Endometrial microvascular endothelial cells (primary cell): ENCODE results near the gene OR6B2. TPM values are rescaled to one million over a fixed set of nuclear protein-coding genes. Genes with fewer than 3 reads are reported as not detected.
"Not testable (repeated sequence)": the region's sequence is repeated elsewhere in the genome, so short reads cannot be mapped to it uniquely, and the experiment has no call there.

ENCODE experiments used
- in situ Hi-C: cut with HindIII; loops from 2 replicates; pipeline ENCODE4 v1.10.0; 2017; ENCODE audit warnings: low sequenced_read_pairs, low pct_unique_long_range_greater_than_20kb; ENCODE audit errors: inconsistent ontology term
- total RNA-seq: library from RNA; depleted of rRNA; stranded (reverse); fragments of >200 nt; gene quantifications from one replicate; pipeline ENCODE4 v1.2.3, GENCODE V29; 2015; ENCODE audit errors: inconsistent ontology term

Gene OR6B2
- not detected for total RNA-seq

DNA sequence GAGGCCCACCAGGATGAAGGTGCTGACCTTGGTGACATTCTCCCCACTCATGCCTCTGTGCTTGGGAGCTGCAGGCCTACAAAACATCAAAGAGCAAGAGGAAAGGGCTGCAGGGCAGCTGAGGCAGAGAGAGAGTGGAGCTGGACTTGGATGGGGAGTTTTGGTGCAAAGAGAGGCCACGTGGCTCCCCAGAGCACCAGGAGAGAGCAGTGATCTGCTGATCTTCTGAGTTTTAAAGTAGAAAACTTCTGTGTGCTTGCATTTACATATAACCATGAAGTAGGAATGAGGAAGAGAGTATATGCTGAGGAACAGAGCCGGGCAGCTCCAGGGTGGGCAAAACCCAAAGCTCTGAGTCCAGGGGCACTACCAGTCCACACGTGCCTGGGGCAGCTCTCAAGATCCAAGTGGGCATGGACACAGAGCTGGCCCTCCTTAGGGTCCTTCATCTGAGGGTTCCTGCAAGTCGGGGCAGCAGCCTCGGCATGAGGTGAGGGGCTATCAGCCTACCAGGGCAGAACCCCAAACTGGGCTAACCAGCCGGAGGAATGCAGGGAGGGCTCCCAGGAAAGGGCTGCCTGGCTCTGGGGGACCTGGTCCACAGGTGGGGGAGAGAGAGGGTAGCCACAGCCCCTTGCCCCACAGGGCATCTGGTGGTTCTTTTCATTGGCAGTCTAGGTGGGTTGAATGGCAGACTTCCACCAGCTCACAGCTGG, at the start of gene OR6B2:
Gene OR6B2, minus strand, starts transcription at position 51 of the 716 bp plus-strand sequence. Its CDS starts 0 bp downstream, at position 51.
- in situ Hi-C loops, result no loop called here

DNA sequence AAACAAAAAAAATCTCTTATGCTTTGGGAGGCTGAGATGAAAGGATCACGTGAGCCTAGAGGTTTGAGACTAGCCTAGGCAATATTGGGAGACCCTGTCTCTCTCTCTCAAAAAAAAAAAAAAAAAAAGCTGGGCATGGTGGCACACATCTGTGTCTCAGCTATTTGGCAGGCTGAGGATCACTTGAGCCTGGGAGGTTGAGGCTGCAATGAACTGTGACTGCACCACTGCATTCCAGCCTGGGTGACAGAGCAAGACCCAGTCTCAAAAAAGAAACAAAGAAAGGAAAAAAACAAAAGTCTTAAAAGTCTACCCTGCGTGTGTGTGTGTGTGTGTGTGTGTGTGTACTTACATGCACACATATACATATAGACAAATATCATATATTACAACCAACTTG, 48.4 kb upstream of the OR6B2 start:
- in situ Hi-C loops, result no loop called here

DNA sequence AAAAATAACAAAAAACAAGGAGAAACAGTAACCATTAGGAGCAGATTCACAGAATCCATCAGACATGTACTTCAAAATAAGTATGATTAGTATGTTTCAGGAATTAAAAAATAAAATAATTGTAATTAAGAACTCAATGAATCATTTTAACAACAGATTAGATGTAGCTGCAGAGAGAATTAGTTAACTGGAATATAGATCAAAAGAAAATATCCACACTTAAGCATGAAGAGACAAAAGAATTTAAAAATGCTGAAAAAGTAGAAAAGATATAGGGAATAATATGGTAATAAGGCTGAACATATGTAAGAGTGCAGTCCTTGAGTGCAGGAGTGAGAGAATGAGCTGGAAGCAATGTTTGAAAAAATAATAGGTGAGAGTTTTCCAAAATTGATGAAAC, 47.2 kb upstream of the OR6B2 start:
- in situ Hi-C loops, result no loop called here

DNA sequence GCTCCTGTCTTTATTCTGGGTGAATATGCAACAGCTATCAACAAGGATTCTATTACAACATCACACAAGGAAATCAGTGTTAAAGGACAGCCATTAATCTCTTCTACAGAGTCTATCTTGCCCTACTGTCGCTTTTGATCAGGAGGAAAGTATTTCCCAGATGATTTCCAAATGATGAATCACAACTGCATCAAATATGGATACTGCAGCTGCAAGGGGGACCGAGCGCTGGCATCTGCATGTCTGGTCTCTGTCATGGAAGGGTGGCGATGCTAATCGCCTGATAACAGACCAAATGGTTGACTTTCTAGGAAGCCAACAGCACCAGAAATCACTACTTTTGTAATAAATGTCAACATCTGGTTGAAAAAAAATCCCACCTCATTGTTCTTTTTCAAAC, 44.3 kb upstream of the OR6B2 start:
- in situ Hi-C loops, result no loop called here

DNA sequence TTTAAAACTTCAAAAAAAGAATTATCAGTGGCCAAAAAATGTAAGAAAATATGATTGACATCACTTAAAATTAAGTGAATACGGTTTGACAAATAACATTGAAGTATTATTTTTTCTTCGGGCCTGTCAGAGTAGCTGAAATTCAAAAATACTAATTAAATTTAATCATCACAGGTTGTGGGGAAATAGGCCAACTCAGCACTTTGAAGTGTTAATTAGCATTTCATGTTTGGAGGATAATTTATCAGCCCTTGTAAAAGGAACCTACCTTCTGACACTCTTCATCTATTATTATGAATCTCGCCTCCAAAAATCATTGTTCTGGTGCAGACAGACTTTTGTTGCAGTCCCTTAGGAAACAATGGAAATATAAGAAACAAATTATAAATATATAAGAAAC, 40.7 kb upstream of the OR6B2 start:
- in situ Hi-C loops, result no loop called here

DNA sequence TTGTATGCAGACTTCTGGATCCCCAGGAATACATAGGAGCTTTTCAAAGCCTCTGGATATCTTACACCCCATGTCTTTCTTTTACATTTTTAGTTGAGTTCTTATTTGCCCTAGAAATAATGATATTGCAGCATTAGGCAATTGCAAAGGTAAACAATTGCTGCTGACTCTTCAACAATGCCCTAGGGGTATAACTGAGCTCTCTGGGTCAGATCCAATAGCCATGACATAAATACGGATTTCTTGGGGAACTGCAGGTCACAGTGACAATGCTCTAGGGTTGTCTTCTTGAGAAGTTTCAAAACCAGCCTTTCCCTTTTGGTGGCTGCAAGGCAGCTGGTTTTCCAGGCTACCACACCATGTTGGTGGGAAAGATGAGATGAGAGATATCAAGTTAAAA, 39.6 kb upstream of the OR6B2 start:
- in situ Hi-C loops, result no loop called here

DNA sequence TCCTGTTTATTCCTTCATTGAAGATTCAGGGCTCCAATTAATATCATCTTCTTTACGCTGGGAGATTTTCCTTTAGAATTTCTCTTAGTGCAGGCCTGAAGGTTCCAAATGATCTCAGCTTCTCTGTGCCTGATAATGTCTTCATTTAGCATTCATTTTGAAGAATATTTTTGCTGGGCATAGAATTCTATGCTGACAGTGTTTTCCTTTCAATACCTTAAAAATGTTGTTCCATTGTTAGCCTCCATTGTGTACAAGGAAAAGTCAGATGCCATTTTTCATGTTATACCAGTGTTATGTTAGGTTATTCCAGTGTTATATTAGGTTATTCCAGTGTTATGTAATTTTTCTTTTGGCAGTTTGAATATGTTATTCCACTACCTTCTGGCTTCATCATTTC, 38.0 kb upstream of the OR6B2 start:
- in situ Hi-C loops, result no loop called here

DNA sequence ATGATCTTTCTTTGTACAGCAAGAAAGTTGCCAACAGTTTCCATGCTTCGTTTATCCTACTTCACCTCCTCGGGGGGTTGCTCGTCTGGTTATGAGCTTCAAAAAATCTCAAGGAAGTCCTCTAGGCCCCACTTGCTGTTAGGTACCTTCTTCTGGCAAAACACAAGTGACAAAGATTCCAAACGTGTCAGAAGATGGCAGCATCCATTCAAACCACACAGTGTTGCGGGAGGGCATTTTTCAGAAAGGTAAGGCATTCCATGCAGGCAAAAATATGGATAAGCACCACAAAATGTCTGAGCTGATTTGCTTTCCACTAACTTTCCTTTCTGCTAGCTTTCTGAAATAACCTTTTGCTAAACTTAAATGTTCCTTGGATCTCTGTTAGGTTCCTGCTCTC, 36.3 kb upstream of the OR6B2 start:
- in situ Hi-C loops, result no loop called here

DNA sequence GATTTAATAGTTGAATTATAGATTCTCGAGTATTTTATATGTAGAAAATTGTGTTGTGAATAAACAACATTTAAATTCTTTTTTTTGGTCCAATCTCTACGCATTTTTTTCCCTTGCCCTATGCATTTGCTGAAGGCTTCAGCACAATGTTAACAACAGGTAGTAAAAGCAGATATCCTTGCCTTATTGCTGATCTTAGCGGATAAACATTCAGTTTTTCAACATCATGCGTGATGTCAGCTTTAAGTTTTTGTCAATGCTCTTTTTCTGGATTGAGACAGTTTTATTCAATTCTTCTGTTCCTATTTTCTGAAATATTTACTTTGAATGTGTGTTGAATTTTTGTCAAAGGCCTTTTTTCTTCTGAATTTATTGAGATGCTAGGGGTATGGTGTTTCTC, 34.7 kb upstream of the OR6B2 start:
- in situ Hi-C loops, result no loop called here

DNA sequence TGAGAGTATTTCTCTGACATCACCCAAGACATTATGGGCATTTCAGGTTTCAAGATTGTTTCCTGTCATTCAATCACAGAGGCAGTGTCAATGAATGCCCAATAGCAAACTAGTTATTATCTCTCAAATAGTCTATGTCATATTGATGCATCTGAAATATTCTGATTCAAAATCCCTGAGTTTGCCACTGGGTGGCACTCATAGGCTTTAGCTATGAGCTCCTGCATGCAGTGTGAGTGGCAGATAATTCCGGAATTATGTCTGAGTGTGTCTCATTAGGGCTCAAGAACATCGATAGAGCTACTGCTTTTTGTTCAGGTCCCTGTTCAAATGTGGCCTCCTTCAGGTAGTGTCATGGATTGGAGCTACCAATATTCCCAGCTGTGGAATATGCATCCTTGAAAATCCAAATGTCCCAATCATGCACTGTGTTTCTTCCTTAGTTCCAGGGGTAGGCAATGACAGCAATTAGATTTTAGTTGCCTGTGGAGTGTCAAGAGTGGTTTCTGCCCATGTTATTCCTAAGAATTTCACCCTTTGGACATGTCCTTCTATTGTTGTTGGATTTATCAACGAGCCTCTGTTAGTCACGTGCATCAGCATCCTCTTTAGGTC, 30.9 kb upstream of the OR6B2 start:
- in situ Hi-C loops, result no loop called here

DNA sequence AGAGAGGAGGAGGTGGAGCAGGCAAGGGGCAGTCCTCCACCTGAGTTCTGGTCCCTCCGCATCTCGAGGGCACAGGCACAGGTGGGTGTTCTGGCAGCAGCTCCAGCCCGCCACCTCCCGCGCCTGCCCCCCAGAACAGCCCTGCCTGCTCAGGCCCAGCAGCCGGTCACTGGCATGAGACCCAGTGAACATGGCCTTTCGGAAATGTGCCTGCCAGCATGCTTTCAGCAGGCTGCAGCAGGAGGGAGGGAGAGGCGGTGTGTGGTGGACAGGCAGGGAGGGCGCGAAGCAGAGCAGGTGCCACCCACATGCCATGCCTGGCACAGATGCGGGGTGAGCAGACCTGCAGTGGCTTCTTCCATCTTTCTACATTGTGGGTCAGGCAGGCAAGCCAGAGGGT, 26.4 kb upstream of the OR6B2 start:
- in situ Hi-C loops, result no loop called here

DNA sequence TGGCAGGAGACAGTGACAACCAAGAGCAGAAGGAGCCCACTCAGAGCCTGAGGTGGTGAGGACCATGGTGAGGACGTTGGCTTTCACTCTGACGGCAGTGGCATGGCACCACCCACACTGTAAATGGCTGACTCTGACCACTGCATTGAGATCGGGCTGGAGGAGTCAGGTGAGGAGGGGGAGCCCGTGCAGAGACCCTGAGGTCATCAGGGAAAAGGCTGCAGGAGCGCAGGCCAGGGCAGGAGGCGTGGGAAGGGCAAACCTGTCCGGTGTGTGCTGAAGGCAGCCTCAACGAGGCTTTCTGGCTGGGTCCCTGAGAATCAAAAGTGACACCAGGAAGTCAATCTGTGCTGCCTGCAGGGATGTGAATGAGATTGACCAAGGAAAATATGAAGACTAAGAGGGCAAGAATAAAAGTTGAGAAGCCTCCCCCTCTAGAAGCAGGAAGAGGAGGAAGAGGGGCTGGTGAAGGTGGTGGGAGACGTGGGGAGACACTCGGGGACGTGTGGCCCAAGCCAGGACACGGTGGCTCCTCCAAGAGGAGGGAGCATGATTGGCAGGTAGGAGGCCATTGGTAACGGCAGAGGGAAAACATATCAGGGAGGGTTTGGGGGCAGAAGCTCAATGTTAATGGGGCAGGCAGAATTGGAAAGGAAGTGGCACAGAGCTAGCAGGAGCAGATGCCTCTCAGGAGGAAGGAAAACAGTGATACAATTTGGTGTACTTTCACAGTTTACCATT, 25.1 kb upstream of the OR6B2 start:
- in situ Hi-C loops, result no loop called here

DNA sequence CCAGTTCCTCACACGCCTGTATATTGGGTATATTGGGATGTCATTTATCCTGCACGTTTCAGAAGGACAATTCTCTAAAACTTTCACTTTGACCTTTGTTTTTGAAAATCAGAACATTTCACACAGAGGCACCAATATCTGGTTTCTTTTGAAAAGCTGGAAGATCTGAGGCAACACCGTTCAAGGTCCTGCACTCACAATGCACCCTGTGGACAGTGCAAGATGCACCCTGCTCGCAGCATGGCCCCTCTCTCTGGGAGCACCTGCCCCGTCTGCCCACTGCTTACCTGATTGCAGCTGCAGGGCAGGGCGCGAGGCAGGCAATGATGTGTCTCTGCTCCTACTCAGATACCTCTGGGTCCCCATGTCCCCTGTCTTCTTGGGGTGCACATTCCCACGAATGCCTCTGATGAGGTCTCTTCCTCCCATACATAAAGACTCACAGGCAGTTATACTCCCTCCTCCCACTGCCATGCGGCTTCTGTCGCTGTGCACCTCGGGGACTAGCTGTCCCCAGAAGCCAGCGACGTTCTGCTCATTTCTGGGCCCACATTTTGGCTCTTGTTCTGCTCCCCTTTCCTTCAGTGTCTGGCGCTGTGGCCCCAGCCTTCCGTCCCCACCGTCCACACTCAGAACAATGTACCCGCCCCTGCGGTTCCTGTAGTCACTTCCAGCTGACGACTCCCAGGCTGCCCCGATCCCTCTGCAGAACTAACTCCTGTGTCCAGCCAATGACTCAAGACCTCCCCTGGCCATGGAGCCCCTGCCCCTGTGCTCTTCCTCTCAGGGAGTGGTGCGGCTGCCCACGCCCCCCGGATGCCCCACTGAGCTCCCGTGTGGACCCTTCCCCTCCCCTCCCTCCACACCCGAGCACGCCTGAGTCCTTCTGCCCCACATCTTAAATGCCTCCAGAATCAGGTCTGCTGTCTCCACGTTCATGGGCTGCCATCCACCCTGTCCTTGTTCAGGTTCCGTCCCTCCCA, 23.2 kb upstream of the OR6B2 start, which contains the start of gene OR6B3:
Gene OR6B3, minus strand, starts transcription at position 349 of the 983 bp plus-strand sequence.
- in situ Hi-C loops, result no loop called here

DNA sequence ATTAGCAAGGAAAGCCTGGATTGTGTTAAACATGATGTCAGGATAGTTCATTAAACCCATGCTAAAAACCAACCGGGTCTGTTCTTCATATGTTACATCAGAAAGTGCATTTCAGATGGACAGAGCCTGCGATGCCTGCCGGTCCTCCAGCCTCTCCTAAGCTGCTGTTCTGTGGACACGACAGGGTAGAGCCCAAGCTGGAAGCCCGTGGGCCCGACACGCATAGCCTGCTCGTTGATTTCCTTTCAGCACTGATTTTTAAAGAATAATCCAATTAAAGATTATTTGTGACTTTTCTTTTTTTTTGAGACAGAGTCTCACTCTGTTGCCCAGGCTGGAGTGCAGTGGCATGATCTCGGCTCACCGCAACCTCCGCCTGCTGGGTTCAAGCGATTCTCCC, 22.3 kb upstream of the OR6B2 start:
- in situ Hi-C loops, result no loop called here

DNA sequence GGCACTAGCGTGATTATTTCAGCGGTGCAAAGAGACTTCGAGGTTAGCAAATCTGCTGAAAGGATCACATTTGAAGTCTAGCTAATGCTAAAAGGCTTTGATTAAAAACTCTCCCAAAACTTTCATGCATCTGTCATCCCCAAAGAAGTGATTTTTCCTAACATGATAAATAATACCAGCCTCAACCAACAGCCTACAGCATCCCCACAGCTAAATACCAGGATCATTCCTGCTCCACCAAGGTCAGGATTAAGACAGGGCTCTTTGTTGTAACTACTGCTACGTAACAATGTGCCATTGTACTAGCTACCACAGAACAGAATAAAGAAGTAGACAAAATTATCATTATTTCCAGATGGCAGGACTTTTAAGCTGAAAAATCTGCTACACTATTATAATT, 21.5 kb upstream of the OR6B2 start:
- in situ Hi-C loops, result no loop called here

DNA sequence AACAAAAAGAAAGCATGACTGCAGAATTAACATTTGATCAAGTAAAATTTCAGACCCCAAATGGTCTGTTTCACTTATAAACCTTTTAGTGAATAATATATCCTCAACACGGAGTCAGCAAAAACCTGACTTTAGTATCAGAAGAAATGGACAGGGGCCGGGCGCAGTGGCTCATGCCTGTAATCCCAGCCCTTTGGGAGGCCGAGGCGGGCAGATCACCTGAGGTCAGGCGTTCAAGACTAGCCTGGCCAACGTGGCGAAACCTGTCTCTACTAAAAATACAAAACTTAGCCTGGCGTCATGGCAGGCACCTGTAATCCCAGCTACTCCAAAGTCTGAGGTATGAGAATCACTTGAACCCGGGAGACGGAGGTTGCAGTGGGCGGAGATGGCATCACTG, 20.0 kb upstream of the OR6B2 start:
- in situ Hi-C loops, result no loop called here

DNA sequence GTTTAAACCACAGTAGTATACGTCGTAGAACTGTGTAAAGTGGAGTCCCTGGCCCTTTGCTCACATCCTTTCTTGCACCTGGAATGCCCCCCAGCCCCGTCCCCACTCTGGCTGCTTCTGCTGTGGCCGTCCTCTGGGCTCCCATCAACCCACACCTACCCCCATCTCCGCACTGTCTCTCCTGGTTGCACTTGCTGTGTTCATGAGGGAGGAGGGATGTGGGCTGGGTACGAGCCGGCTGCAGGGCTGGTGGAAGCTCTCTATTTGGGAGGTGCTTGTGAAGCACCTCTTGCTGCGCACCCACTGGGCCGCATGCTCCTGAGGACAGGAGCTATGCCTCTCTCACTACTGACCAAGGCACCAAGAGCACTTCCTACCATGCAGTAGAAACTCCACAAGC, 18.0 kb upstream of the OR6B2 start:
- in situ Hi-C loops, result no loop called here

DNA sequence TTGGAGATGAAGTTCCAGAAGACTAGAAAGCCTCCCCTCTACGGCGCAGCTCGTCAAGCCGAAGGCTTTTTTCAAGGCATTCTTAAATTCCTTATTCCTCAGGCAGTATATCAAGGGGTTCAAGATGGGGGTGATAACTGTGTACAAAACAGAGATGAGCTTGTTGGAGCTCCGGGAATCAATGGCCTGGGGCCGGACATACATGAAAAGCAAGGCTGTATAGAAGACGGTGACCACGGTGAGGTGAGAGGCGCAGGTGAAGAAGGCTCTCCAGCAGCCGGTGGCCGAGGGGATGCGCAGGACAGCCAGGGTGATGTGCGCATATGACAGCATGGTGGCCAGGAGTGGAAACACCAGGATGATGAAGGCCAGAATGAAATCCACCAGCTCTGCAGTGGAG, 14.9 kb upstream of the OR6B2 start:
- in situ Hi-C loops, result no loop called here

DNA sequence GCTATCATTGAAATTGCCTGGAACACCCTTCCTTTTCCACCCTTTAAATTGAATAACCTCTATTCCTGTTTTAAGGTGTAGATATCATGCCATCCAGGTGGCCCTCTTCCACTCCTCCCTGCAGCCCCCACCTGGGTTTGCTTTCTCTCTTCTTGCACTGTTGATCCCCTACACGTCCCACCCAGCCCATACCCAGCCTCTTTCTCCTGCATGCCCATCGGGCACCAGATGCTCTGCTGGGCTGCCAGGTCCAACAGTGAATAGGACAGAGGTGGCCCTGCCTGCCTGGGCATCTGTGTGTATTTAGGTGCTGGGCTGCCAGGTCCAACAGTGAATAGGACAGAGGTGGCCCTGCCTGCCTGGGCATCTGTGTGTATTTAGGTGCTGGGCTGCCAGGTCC, 13.9 kb upstream of the OR6B2 start:
- in situ Hi-C loops, result not testable (repeated sequence)
